Keratinocyte (primary cell): ENCODE results near the gene GPC5. TPM values are rescaled to one million over a fixed set of nuclear protein-coding genes. Genes with fewer than 3 reads are reported as not detected.
"Not testable (repeated sequence)": the region's sequence is repeated elsewhere in the genome, so short reads cannot be mapped to it uniquely, and the experiment has no call there.

Experiments
- DNase-seq: peaks from one replicate; pipeline ENCODE4 v3.0.0-alpha.2; 2011; ENCODE audit warnings: low read depth, missing footprints, low spot score
- FAIRE-seq: peaks from 2 replicates; lab custom pipeline; 2011; peaks lifted over from hg19 to GRCh38; lab: Jason Lieb, UNC
- H2AFZ ChIP-seq: 2 replicates; pipeline ENCODE4 v1.6.0; 2012; ENCODE audit warnings: low read length, control low read depth, inconsistent platforms; ENCODE audit not compliant: control insufficient read depth
- H3K27ac ChIP-seq: 2 replicates; pipeline ENCODE4 v1.5.1; 2011; ENCODE audit warnings: low read length; ENCODE audit not compliant: control insufficient read depth, insufficient read depth
- H3K27me3 ChIP-seq: 3 replicates; pipeline ENCODE4 v1.6.0; 2011; ENCODE audit warnings: low read length; ENCODE audit not compliant: control insufficient read depth, insufficient read depth; ENCODE audit errors: extremely low read depth
- H3K36me3 ChIP-seq, 2 experiments: 2 replicates in 1 of 2; 3 replicates in 1 of 2; pipeline ENCODE4 v1.5.1; 2011; ENCODE audit warnings: low read length in 2 of 2, mild to moderate bottlenecking in 1 of 2; ENCODE audit not compliant: control insufficient read depth in 2 of 2, insufficient read depth in 2 of 2; ENCODE audit errors: extremely low read depth in 1 of 2
- H3K4me1 ChIP-seq: 3 replicates; pipeline ENCODE4 v1.5.1; 2011; ENCODE audit warnings: low read length; ENCODE audit not compliant: control insufficient read depth, insufficient read depth; ENCODE audit errors: extremely low read depth
- H3K4me2 ChIP-seq: 3 replicates; pipeline ENCODE4 v1.6.0; 2011; ENCODE audit warnings: low read depth, low read length; ENCODE audit not compliant: control insufficient read depth, insufficient read depth; ENCODE audit errors: extremely low read depth
- H3K4me3 ChIP-seq, 3 experiments: fragments of 200-600 bp in 1 of 3; sonication (generic) in 1 of 3; 2 replicates in 2 of 3; 3 replicates in 1 of 3; pipeline ENCODE4 v1.5.1; 2011 to 2016; ENCODE audit warnings: low read length in 3 of 3, mild to moderate bottlenecking in 3 of 3, control low read depth in 2 of 3, inconsistent platforms in 1 of 3, low read depth in 1 of 3, mixed read lengths in 1 of 3, mixed run types in 1 of 3, moderate library complexity in 1 of 3; ENCODE audit not compliant: control insufficient read depth in 2 of 3, insufficient read depth in 2 of 3; ENCODE audit errors: extremely low read depth in 1 of 3
- H3K79me2 ChIP-seq: 2 replicates; pipeline ENCODE4 v1.6.0; 2012; ENCODE audit warnings: low read length; ENCODE audit not compliant: control insufficient read depth, insufficient read depth
- H3K9ac ChIP-seq: 3 replicates; pipeline ENCODE4 v1.6.0; 2011; ENCODE audit warnings: low read length; ENCODE audit not compliant: control insufficient read depth, insufficient read depth; ENCODE audit errors: extremely low read depth
- H3K9me1 ChIP-seq: 3 replicates; pipeline ENCODE4 v1.6.0; 2011; ENCODE audit warnings: low read length; ENCODE audit not compliant: control insufficient read depth, insufficient read depth; ENCODE audit errors: extremely low read depth
- H3K9me3 ChIP-seq: 2 replicates; pipeline ENCODE4 v1.5.1; 2012; ENCODE audit warnings: low read depth, low read length; ENCODE audit not compliant: control insufficient read depth
- H4K20me1 ChIP-seq: 3 replicates; pipeline ENCODE4 v1.6.0; 2011; ENCODE audit warnings: low read length; ENCODE audit not compliant: control insufficient read depth, insufficient read depth; ENCODE audit errors: extremely low read depth
- CTCF ChIP-seq, 3 experiments: IDR thresholded peaks in 1 of 3; conservative IDR thresholded peaks in 1 of 3; optimal IDR thresholded peaks in 1 of 3; 2 replicates in 2 of 3; 3 replicates in 1 of 3; pipeline versions ENCODE3 to v1.5.1; 2011; ENCODE audit warnings: low read length in 3 of 3, mild to moderate bottlenecking in 3 of 3, moderate library complexity in 2 of 3, control low read depth in 1 of 3, inconsistent platforms in 1 of 3; ENCODE audit not compliant: insufficient read depth in 2 of 3; ENCODE audit errors: extremely low read depth in 1 of 3
- EZH2 ChIP-seq: IDR thresholded peaks from one replicate; pipeline ENCODE4 v1.6.1; 2012; ENCODE audit warnings: inconsistent platforms, mild to moderate bottlenecking, low read length, moderate library complexity
- dilution Hi-C: fragments of 300-500 bp; cut with MboI; formaldehyde crosslinking; loops from one replicate; pipeline ENCODE4 v1.7.0; 2020; ENCODE audit warnings: low sequenced_read_pairs; ENCODE audit not compliant: extremely low pct_ligation_motif_present
- polyA plus RNA-seq, 5 experiments: library from polyadenylated mRNA; depleted of rRNA in 3 of 5; stranded (reverse) in 3 of 5; stranded (forward) in 1 of 5; unstranded in 1 of 5; fragments of >200 nt; gene quantifications; 1 replicate in 1 of 5; 2 replicates in 3 of 5; 3 replicates in 1 of 5; pipeline versions ENCODE4 v1.2.1 to v1.2.3, GENCODE V29; 2011 to 2012; ENCODE audit warnings: missing spikeins in 2 of 5, low read depth in 1 of 5, low replicate concordance in 1 of 5

Gene GPC5
- polyA plus RNA-seq, 1 donor (not counting 4 experiments of a cell fraction or from before 2014, with no cell fraction given) = 0.10 TPM

DNA sequence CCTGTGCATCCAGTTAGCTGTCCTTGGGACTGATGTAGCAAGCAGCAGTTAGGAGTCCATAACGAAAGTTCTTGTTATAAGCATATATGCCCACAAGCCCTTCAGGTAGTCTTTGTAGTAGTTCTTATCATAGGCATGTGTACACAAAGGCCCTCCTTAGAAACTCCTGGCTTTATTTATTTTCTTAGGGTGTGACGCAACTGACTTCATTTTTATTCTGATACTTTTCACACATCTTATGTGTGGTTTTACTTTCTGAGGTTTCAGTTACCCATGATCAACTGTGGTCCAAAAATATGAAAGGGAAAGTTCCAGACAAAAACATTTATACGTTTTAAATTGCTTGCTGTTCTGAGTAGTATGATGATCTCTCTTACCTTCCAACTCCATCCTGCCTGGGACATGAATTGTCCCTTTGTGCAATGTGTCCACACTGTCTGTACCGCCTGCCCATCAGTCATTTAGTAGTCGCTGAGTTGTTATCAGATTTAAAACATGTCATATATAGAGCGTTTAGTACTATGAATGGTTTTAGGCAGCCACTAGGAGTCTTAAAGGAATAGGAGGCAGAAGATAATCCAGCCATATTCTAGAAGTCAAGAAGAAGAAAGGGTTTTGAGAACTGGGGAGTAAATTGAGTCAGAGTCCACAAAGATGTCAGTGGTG, 19.4 kb downstream of the GPC5 start:
- Histone ChIP-seq H4K20me1 (no peaks in the 10 kb centered on the region), H2AFZ (no peak overlapping the region), H3K36me3 (no peaks in the 10 kb centered on the region), H3K4me1 (no peaks in the 10 kb centered on the region), H3K4me3 (no peak overlapping the region), H3K9me1 (no peaks in the 10 kb centered on the region), H3K9me3 (no peaks in the 10 kb centered on the region), H3K9ac (no peak overlapping the region), H3K4me2 (no peak overlapping the region), H3K27ac (no peak overlapping the region), H3K79me2 (no peaks in the 10 kb centered on the region), H3K27me3 (no peaks in the 10 kb centered on the region)
- no peak for TF ChIP-seq EZH2
- TF ChIP-seq CTCF (optimal IDR thresholded peaks at IDR 0.05 in 1 of 3, IDR thresholded peaks at IDR 0.05 in 1 of 3, conservative IDR thresholded peaks at IDR 0.05 in 1 of 3; ENCODE audit: extremely low read depth in 1 of 3, insufficient read depth in 2 of 3, low read length in 3 of 3) = no peak
- FAIRE-seq (no peak), DNase-seq (no peak)
- dilution Hi-C loops = no loop called here

DNA sequence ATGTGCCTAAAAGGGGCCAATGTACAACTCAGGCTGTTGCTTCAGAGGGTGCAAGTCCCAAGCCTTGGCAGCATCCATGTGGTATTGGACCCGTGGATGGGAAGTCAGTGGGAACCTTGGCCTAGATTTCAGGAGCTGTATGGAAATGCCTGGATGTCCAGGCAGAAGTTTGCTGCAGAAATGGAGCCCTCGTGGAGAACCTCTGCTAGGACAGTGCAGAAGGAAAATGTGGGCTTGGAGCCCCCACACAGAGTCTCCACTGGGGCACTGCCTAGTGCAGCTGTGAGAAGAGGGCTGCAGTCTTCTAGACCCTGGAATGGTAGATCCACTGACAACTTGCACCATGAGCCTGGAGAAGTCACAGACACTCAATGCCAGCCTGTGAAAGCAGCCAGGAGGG, 28.5 kb downstream of the GPC5 start:
- Histone ChIP-seq H3K79me2 (no peaks in the 10 kb centered on the region), H3K4me3 (no peak overlapping the region), H3K9me1 (no peaks in the 10 kb centered on the region), H3K4me2 (no peak overlapping the region), H2AFZ (no peak overlapping the region), H3K9ac (no peak overlapping the region), H3K4me1 (no peaks in the 10 kb centered on the region), H3K36me3 (no peaks in the 10 kb centered on the region), H4K20me1 (no peaks in the 10 kb centered on the region), H3K9me3 (peaks cover 2% of the 10 kb centered on the region), H3K27ac (no peak overlapping the region), H3K27me3 (no peaks in the 10 kb centered on the region)
- no peak for TF ChIP-seq CTCF (optimal IDR thresholded peaks at IDR 0.05 in 1 of 3, IDR thresholded peaks at IDR 0.05 in 1 of 3, conservative IDR thresholded peaks at IDR 0.05 in 1 of 3; ENCODE audit: extremely low read depth in 1 of 3, insufficient read depth in 2 of 3, low read length in 3 of 3)
- TF ChIP-seq EZH2 = no peak
- no peak for DNase-seq
- no peak for FAIRE-seq
- dilution Hi-C loops = no loop called here

- H3K36me3 ChIP-seq, H3K9me3 ChIP-seq, H3K27ac ChIP-seq, H3K4me2 ChIP-seq, DNase-seq, H3K9me1 ChIP-seq, H3K4me1 ChIP-seq, H3K9ac ChIP-seq, dilution Hi-C loops, H3K27me3 ChIP-seq, H2AFZ ChIP-seq, FAIRE-seq, H4K20me1 ChIP-seq, H3K79me2 ChIP-seq, H3K4me3 ChIP-seq: not testable (repeated sequence)
Measured at GRCh38 chr13:91438674-91439073, 40.3 kb downstream of the GPC5 start.
